Endothelial cell of coronary artery (primary cell): Measurements from ENCODE around the gene CCDC59. TPM values are rescaled to one million over a fixed set of nuclear protein-coding genes. Genes with fewer than 3 reads are reported as not detected.

Experiments used
- total RNA-seq: library from RNA; depleted of rRNA; stranded (reverse); fragments of >200 nt; gene quantifications from 2 replicates; pipeline ENCODE4 v1.2.3, GENCODE V29; 2014

CCDC59 gene
- 50.9 and 53.8 TPM in 2 replicates for total RNA-seq

GRCh38 chr12:82358200-82359114 is at the start of gene CCDC59, which contains the start of gene METTL25:
Gene CCDC59 (minus strand): TSS chr12:82358387. CDS start chr12:82358376, 11 bp downstream.
Gene METTL25 (plus strand): TSS chr12:82358529. CDS start chr12:82358566, 37 bp downstream.

Other genes starting within 250 kb of the CCDC59 start
- 12.5 and 13.0 TPM in 2 replicates for gene METTL25, start 142 bp upstream of the CCDC59 start, total RNA-seq